HEK293 (cell line): ENCODE results near the gene CACNA2D1.

Experiments
- CTCF ChIA-PET: fragments of 350-600 bp; formaldehyde crosslinking; extraction: SDS; loops from one replicate; lab custom pipeline; 2021; ENCODE audit warnings: antibody characterized with exemption; lab: Yijun Ruan, JAX
- POLR2A ChIA-PET: fragments of 300-600 bp; formaldehyde crosslinking; extraction: SDS; loops from one replicate; lab custom pipeline; 2020; ENCODE audit warnings: antibody characterized with exemption, inconsistent platforms; lab: Yijun Ruan, JAX
- H3K27ac ChIP-seq: fragments of 200-500 bp; sonication (Bioruptor generic); 2 replicates; pipeline ENCODE4 v1.5.1; 2014; ENCODE audit warnings: low read depth, low read length, control low read depth, inconsistent platforms; ENCODE audit errors: extremely low read depth
- H3K36me3 ChIP-seq, 2 experiments: fragments of 200-500 bp in 1 of 2; sonication (Bioruptor generic) in 1 of 2; 1 replicate in 1 of 2; 2 replicates in 1 of 2; pipeline ENCODE4 v1.5.1; 2014 to 2017; ENCODE audit warnings: inconsistent platforms in 2 of 2, low read length in 2 of 2; ENCODE audit not compliant: control insufficient read depth in 2 of 2, insufficient read depth in 1 of 2
- H3K4me1 ChIP-seq: fragments of 200-500 bp; sonication (Bioruptor generic); 2 replicates; pipeline ENCODE4 v1.5.1; 2014; ENCODE audit warnings: mild to moderate bottlenecking, low read length, inconsistent platforms; ENCODE audit not compliant: control insufficient read depth, insufficient read depth
- H3K4me3 ChIP-seq: 2 replicates; pipeline ENCODE4 v1.5.1; 2011; ENCODE audit warnings: low read depth, mild to moderate bottlenecking, control low read depth, low read length, moderate library complexity
- H3K9me3 ChIP-seq: fragments of 200-500 bp; sonication (Bioruptor generic); 2 replicates; pipeline ENCODE4 v1.5.1; 2014; ENCODE audit warnings: low read depth, low read length, inconsistent platforms; ENCODE audit not compliant: control insufficient read depth, insufficient read depth
- EGR2 ChIP-seq: fragments of 450-650 bp; formaldehyde crosslinking; IDR thresholded peaks from 2 replicates; pipeline ENCODE4 v1.5.1; 2016; ENCODE audit warnings: low read depth, missing biosample characterization, missing genetic modification characterization
- KLF10 ChIP-seq: fragments of 450-650 bp; IDR thresholded peaks from 2 replicates; pipeline ENCODE4 v1.5.1; 2018; ENCODE audit warnings: missing biosample characterization, mild to moderate bottlenecking, missing genetic modification characterization
- OVOL3 ChIP-seq: fragments of 450-650 bp; formaldehyde crosslinking; IDR thresholded peaks from 2 replicates; pipeline ENCODE4 v1.5.1; 2016; ENCODE audit warnings: missing biosample characterization, missing genetic modification characterization
- SETDB1 ChIP-seq: IDR thresholded peaks from one replicate; pipeline ENCODE4 v1.6.1; 2017; ENCODE audit warnings: mild to moderate bottlenecking, low read length, moderate library complexity, mixed read lengths; ENCODE audit not compliant: insufficient read length
- TCF7L2 ChIP-seq: IDR thresholded peaks from 2 replicates; pipeline ENCODE4 v1.6.1; 2011; ENCODE audit warnings: low read depth, mild to moderate bottlenecking, inconsistent platforms, low read length, moderate library complexity, borderline replicate concordance
- WT1 ChIP-seq: fragments of 450-650 bp; formaldehyde crosslinking; IDR thresholded peaks from 2 replicates; pipeline ENCODE4 v1.5.1; 2016; ENCODE audit warnings: missing biosample characterization, missing genetic modification characterization
- ZIC2 ChIP-seq: fragments of 450-650 bp; formaldehyde crosslinking; IDR thresholded peaks from 2 replicates; pipeline ENCODE4 v1.5.1; 2016; ENCODE audit warnings: missing biosample characterization, missing genetic modification characterization
- ZNF132 ChIP-seq: fragments of 450-650 bp; formaldehyde crosslinking; IDR thresholded peaks from 2 replicates; pipeline ENCODE4 v1.5.1; 2017; ENCODE audit warnings: missing biosample characterization, missing genetic modification characterization, borderline replicate concordance
- ZNF140 ChIP-seq: fragments of 450-650 bp; formaldehyde crosslinking; IDR thresholded peaks from 2 replicates; pipeline ENCODE4 v1.5.1; 2016; ENCODE audit warnings: missing biosample characterization, missing genetic modification characterization
- ZNF302 ChIP-seq: fragments of 450-650 bp; formaldehyde crosslinking; IDR thresholded peaks from 2 replicates; pipeline ENCODE4 v1.5.1; 2016; ENCODE audit warnings: missing biosample characterization, missing genetic modification characterization, low read depth
- ZNF350 ChIP-seq: fragments of 450-650 bp; formaldehyde crosslinking; IDR thresholded peaks from 2 replicates; pipeline ENCODE4 v1.5.0; 2017; ENCODE audit warnings: missing biosample characterization, mild to moderate bottlenecking, missing genetic modification characterization
- ZNF48 ChIP-seq: fragments of 450-650 bp; formaldehyde crosslinking; IDR thresholded peaks from 2 replicates; pipeline ENCODE4 v1.5.1; 2016; ENCODE audit warnings: missing biosample characterization, missing genetic modification characterization
- ZNF544 ChIP-seq: fragments of 450-650 bp; formaldehyde crosslinking; IDR thresholded peaks from 2 replicates; pipeline ENCODE4 v1.5.0; 2017; ENCODE audit warnings: missing biosample characterization, missing genetic modification characterization
- ZNF558 ChIP-seq: fragments of 450-650 bp; formaldehyde crosslinking; IDR thresholded peaks from 2 replicates; pipeline ENCODE4 v1.5.1; 2016; ENCODE audit warnings: missing biosample characterization, missing genetic modification characterization
- ZNF600 ChIP-seq: fragments of 450-650 bp; formaldehyde crosslinking; IDR thresholded peaks from 2 replicates; pipeline ENCODE4 v1.5.1; 2016; ENCODE audit warnings: missing biosample characterization, missing genetic modification characterization
- ZNF701 ChIP-seq: fragments of 450-650 bp; formaldehyde crosslinking; IDR thresholded peaks from 2 replicates; pipeline ENCODE4 v1.5.1; 2016; ENCODE audit warnings: missing biosample characterization, missing genetic modification characterization
- ZNF704 ChIP-seq: fragments of 450-650 bp; formaldehyde crosslinking; IDR thresholded peaks from 2 replicates; pipeline ENCODE4 v1.5.1; 2016; ENCODE audit warnings: missing biosample characterization, missing genetic modification characterization
- ZNF707 ChIP-seq: fragments of 450-650 bp; formaldehyde crosslinking; IDR thresholded peaks from 2 replicates; pipeline ENCODE4 v1.5.1; 2016; ENCODE audit warnings: missing biosample characterization, missing genetic modification characterization
- ZNF747 ChIP-seq: fragments of 450-650 bp; formaldehyde crosslinking; IDR thresholded peaks from 2 replicates; pipeline ENCODE4 v1.5.1; 2016; ENCODE audit warnings: missing biosample characterization, missing genetic modification characterization
- ZNF777 ChIP-seq: fragments of 450-650 bp; formaldehyde crosslinking; IDR thresholded peaks from 2 replicates; pipeline ENCODE4 v1.5.1; 2017; ENCODE audit warnings: missing biosample characterization, missing genetic modification characterization, borderline replicate concordance
- ZNF792 ChIP-seq: fragments of 450-650 bp; formaldehyde crosslinking; IDR thresholded peaks from 2 replicates; pipeline ENCODE4 v1.5.1; 2016; ENCODE audit warnings: missing biosample characterization, missing genetic modification characterization
- TF ChIP-seq, protein P1 (sequence below): fragments of 450-650 bp; formaldehyde crosslinking; IDR thresholded peaks from 2 replicates; pipeline ENCODE4 v1.5.1; 2016; ENCODE audit warnings: missing biosample characterization, missing genetic modification characterization

The CACNA2D1 gene

DNA sequence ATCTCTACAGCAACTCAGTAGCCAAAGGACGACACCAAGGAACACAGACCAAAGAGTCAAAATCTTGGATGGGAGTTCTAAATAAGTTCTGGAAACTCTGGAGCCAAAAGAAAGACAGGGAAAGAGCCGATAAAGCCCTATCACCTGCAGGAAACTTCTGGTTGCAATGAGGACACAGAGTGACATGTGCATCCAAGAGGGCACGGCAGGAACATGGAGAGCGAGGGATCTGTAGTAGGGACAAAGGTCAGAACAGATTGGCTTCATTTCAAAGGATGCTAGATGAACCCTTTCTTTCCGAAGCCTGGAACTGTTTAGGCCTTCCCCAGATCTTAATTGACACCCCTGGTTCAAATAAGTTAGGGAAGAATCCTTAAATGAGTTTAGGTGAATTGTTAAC lies 39.5 kb downstream of the CACNA2D1 start:
- ChIA-PET POLR2A (no interaction called here), CTCF (interaction anchor here (1.3 kb wide), 1 partner anchor 7 kb away, joined by 3 read pairs; no protein-coding TSS in a partner anchor)
- no peak for TF ChIP-seq ZNF704 (tag by site-specific recombination)
- no peak for TF ChIP-seq KLF10 (tag by site-specific recombination)
- TF ChIP-seq, protein P1, sequence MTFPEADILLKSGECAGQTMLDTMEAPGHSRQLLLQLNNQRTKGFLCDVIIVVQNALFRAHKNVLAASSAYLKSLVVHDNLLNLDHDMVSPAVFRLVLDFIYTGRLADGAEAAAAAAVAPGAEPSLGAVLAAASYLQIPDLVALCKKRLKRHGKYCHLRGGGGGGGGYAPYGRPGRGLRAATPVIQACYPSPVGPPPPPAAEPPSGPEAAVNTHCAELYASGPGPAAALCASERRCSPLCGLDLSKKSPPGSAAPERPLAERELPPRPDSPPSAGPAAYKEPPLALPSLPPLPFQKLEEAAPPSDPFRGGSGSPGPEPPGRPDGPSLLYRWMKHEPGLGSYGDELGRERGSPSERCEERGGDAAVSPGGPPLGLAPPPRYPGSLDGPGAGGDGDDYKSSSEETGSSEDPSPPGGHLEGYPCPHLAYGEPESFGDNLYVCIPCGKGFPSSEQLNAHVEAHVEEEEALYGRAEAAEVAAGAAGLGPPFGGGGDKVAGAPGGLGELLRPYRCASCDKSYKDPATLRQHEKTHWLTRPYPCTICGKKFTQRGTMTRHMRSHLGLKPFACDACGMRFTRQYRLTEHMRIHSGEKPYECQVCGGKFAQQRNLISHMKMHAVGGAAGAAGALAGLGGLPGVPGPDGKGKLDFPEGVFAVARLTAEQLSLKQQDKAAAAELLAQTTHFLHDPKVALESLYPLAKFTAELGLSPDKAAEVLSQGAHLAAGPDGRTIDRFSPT, result no peak
- TF ChIP-seq ZNF132, result no peak
- no peak for TF ChIP-seq ZNF302 (tag by site-specific recombination)
- TF ChIP-seq ZNF707, result no peak
- no peak for TF ChIP-seq ZNF48 (tag by site-specific recombination)
- TF ChIP-seq ZNF350 (tag by site-specific recombination), result no peak
- no peak for TF ChIP-seq ZNF777 (tag by site-specific recombination)
- TF ChIP-seq ZNF747, result no peak
- TF ChIP-seq ZNF792 (tag by site-specific recombination), result no peak
- TF ChIP-seq EGR2, result no peak
- TF ChIP-seq TCF7L2, result no peak
- TF ChIP-seq SETDB1, result no peak
- TF ChIP-seq ZNF558 (tag by site-specific recombination), result no peak
- no peak for TF ChIP-seq ZNF140 (tag by site-specific recombination)
- TF ChIP-seq ZNF600, result no peak
- TF ChIP-seq OVOL3 (tag by site-specific recombination), result no peak
- no peak for TF ChIP-seq ZNF544
- Histone ChIP-seq H3K27ac (no peak overlapping the region), H3K4me1 (no peaks in the 10 kb centered on the region), H3K36me3 (no peaks in the 10 kb centered on the region), H3K9me3 (no peaks in the 10 kb centered on the region), H3K4me3 (no peak overlapping the region)

GRCh38 chr7:82397879-82398524 lies 45.6 kb downstream of the CACNA2D1 start:
- no peak for TF ChIP-seq ZNF302 (tag by site-specific recombination)
- no peak for TF ChIP-seq ZIC2
- TF ChIP-seq ZNF701, result no peak
- TF ChIP-seq WT1 (tag by site-specific recombination), result no peak
- TF ChIP-seq, all 188 proteins: peak for 0
- ChIA-PET CTCF (interaction anchor here (0.7 kb wide), 1 partner anchor 12 kb away, joined by 3 read pairs; no protein-coding TSS in a partner anchor), POLR2A (no interaction called here)
- Histone ChIP-seq H3K27ac (no peak overlapping the region), H3K4me3 (no peak overlapping the region), H3K36me3 (peaks cover 0 to 3% of the 10 kb centered on the region in 2 experiments; a peak in 1 of 3 replicates), H3K9me3 (no peaks in the 10 kb centered on the region), H3K4me1 (no peaks in the 10 kb centered on the region)
